GM19238 (cell line): Measurements from ENCODE around the gene MKLN1.
"Not testable (repeated sequence)": the region's sequence is repeated elsewhere in the genome, so short reads cannot be mapped to it uniquely, and the experiment has no call there.

Experiments used
- DNase-seq: peaks from one replicate; pipeline ENCODE4 v3.0.0; 2011; ENCODE audit warnings: low spot score; ENCODE audit not compliant: insufficient read length

The MKLN1 gene

GRCh38 chr7:131500357-131500756 is 172.7 kb downstream of the MKLN1 start:
- no peak for DNase-seq

GRCh38 chr7:131501422-131501821 is 173.7 kb downstream of the MKLN1 start:
- peak; percentile 19 for DNase-seq

- no peak for DNase-seq
Observed at GRCh38 chr7:131501930-131502685, 174.4 kb downstream of the MKLN1 start.

GRCh38 chr7:131502810-131503508 is 175.3 kb downstream of the MKLN1 start:
- DNase-seq = no peak

- DNase-seq = no peak
Observed at GRCh38 chr7:131503639-131504038, 176.0 kb downstream of the MKLN1 start.

GRCh38 chr7:131504157-131504899 is 176.7 kb downstream of the MKLN1 start:
- no peak for DNase-seq

GRCh38 chr7:131505037-131505620 is 177.5 kb downstream of the MKLN1 start:
- not testable (repeated sequence) for DNase-seq

- DNase-seq = no peak
Observed at GRCh38 chr7:131505636-131506557, 178.2 kb downstream of the MKLN1 start.

GRCh38 chr7:131506597-131506996 is 178.9 kb downstream of the MKLN1 start:
- no peak for DNase-seq

- DNase-seq = peak; percentile 39
Observed at GRCh38 chr7:131507592-131508331, 180.1 kb downstream of the MKLN1 start.

GRCh38 chr7:131508754-131509486 is 181.2 kb downstream of the MKLN1 start:
- DNase-seq = no peak

- no peak for DNase-seq
Observed at GRCh38 chr7:131509781-131510180, 182.1 kb downstream of the MKLN1 start.

- DNase-seq = no peak
Observed at GRCh38 chr7:131511071-131511470, 183.4 kb downstream of the MKLN1 start.

GRCh38 chr7:131511774-131512535 is 184.3 kb downstream of the MKLN1 start:
- DNase-seq = no peak

GRCh38 chr7:131513245-131514061 is 185.8 kb downstream of the MKLN1 start:
- DNase-seq = peak; percentile 70

GRCh38 chr7:131515471-131515870 is 187.8 kb downstream of the MKLN1 start:
- DNase-seq = not testable (repeated sequence)

- no peak for DNase-seq
Observed at GRCh38 chr7:131517218-131517923, 189.7 kb downstream of the MKLN1 start.
